Measurements from ENCODE around the gene CRTAP. TPM values are rescaled to one million over a fixed set of nuclear protein-coding genes. Genes with fewer than 3 reads are reported as not detected.
A peak's percentile ranks its signal among the peaks of the same experiment; 100 is the strongest.
"Not testable (repeated sequence)": the region's sequence is repeated elsewhere in the genome, so short reads cannot be mapped to it uniquely, and the experiment has no call there.

CRTAP gene
- 167 TPM for total RNA-seq
- polyA plus RNA-seq (ENCODE audit: insufficient read depth in 1 of 8, insufficient read length in 8 of 8, low replicate concordance in 1 of 8): 100 to 1,000 TPM; 142 to 260 (median 189) TPM
- long read RNA-seq, donor 1, full-length matches to known transcripts: 21 of 21 reads
- long read RNA-seq, donor 1, partial matches to known transcripts: 0 of 21 reads
- long read RNA-seq, donor 1, other reads (novel, unspliced or antisense): 0 of 21 reads
- long read RNA-seq, donor 2, full-length matches to known transcripts: 5 of 5 reads
- long read RNA-seq, donor 2, partial matches to known transcripts: 0 of 5 reads
- long read RNA-seq, donor 2, other reads (novel, unspliced or antisense): 0 of 5 reads
- long read RNA-seq, donor 3, full-length matches to known transcripts: 23 of 23 reads
- long read RNA-seq, donor 3, partial matches to known transcripts: 0 of 23 reads
- long read RNA-seq, donor 3, other reads (novel, unspliced or antisense): 0 of 23 reads
- long read RNA-seq, donor 4, full-length matches to known transcripts: 14 of 20 reads
- long read RNA-seq, donor 4, partial matches to known transcripts: 6 of 20 reads
- long read RNA-seq, donor 4, other reads (novel, unspliced or antisense): 0 of 20 reads
- long read RNA-seq, donor 5, full-length matches to known transcripts: 79 of 142 reads
- long read RNA-seq, donor 5, partial matches to known transcripts: 37 of 142 reads
- long read RNA-seq, donor 5, other reads (novel, unspliced or antisense): 26 of 142 reads
- long read RNA-seq, donor 6, full-length matches to known transcripts: 27 of 40 reads
- long read RNA-seq, donor 6, partial matches to known transcripts: 5 of 40 reads
- long read RNA-seq, donor 6, other reads (novel, unspliced or antisense): 8 of 40 reads
- long read RNA-seq, donor 7, full-length matches to known transcripts: 16 of 142 reads
- long read RNA-seq, donor 7, partial matches to known transcripts: 120 of 142 reads
- long read RNA-seq, donor 7, other reads (novel, unspliced or antisense): 6 of 142 reads
- long read RNA-seq, donor 8, full-length matches to known transcripts: 15 of 66 reads
- long read RNA-seq, donor 8, partial matches to known transcripts: 46 of 66 reads
- long read RNA-seq, donor 8, other reads (novel, unspliced or antisense): 5 of 66 reads
- long read RNA-seq, donor 9, full-length matches to known transcripts: 16 of 28 reads
- long read RNA-seq, donor 9, partial matches to known transcripts: 7 of 28 reads
- long read RNA-seq, donor 9, other reads (novel, unspliced or antisense): 5 of 28 reads
- long read RNA-seq, donor 10, full-length matches to known transcripts: 40 of 45 reads
- long read RNA-seq, donor 10, partial matches to known transcripts: 0 of 45 reads
- long read RNA-seq, donor 10, other reads (novel, unspliced or antisense): 5 of 45 reads
- long read RNA-seq, donor 11, full-length matches to known transcripts: 24 of 61 reads
- long read RNA-seq, donor 11, partial matches to known transcripts: 19 of 61 reads
- long read RNA-seq, donor 11, other reads (novel, unspliced or antisense): 18 of 61 reads

- WGBS (ENCODE audit: insufficient coverage): under 1% methylated on average over 98 of the region's 98 CpGs
- peaks cover 13% of the 10 kb centered on the region for H3K4me1 ChIP-seq (ENCODE audit: control insufficient read depth, insufficient read depth, low read length)
- H3K27ac ChIP-seq (ENCODE audit: low read length): peak within 1 kb of the TSS; percentile 89
- H3K36me3 ChIP-seq (ENCODE audit: control insufficient read depth, insufficient read depth, low read length): peaks cover 18% of the 10 kb centered on the region
- no peaks in the 10 kb centered on the region for H3K27me3 ChIP-seq (ENCODE audit: control insufficient read depth, insufficient read depth, low read length)
- peak; percentile 96 for DNase-seq
- H3K9me3 ChIP-seq (replicated peaks; ENCODE audit: control insufficient read depth, low read depth, low read length): no peaks in the 10 kb centered on the region
- H3K4me3 ChIP-seq (ENCODE audit: low read length): peak within 1 kb of the TSS; percentile 69
Observed at GRCh38 chr3:33113772-33114621, at the start of gene CRTAP. Gene CRTAP (plus strand): TSS chr3:33114014. CDS start chr3:33114078, 64 bp downstream.

DNA sequence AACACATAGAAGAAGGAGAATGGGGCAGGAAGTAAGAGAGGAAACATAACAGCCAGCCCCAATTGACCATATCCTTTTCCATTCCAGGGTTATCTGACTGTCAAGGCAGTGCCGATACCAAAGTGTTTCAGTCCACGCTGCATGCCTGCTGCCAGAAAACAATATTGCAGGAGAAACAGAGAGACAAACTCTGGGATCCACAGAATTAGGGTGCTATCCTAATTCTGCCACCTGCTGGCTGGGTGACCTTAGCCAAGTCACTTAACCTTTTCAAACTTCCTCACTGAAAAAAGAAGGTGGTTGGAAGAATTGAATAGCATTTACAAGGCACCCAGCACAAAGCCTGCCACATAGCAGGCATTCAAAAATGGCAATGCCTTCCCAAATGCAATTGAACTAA is 48.9 kb upstream of the CRTAP start:
- Histone ChIP-seq H3K36me3 (ENCODE audit: control insufficient read depth, insufficient read depth, low read length) (peaks cover 38% of the 10 kb centered on the region), H3K4me3 (ENCODE audit: low read length) (no peak overlapping the region)
- WGBS (ENCODE audit: insufficient coverage): 90% methylated on average over 2 of the region's 2 CpGs

GRCh38 chr3:33067484-33067883 is 46.3 kb upstream of the CRTAP start:
- H3K36me3 ChIP-seq (ENCODE audit: control insufficient read depth, insufficient read depth, low read length): peaks cover 30% of the 10 kb centered on the region
- no peaks in the 10 kb centered on the region for H3K27me3 ChIP-seq (ENCODE audit: control insufficient read depth, insufficient read depth, low read length)
- H3K4me3 ChIP-seq (ENCODE audit: low read length): no peak overlapping the region
- H3K27ac ChIP-seq (ENCODE audit: low read length): no peak overlapping the region
- no CpG with 5 or more reads among the region's 3 CpGs for WGBS (ENCODE audit: insufficient coverage)
- DNase-seq: no peak
- H3K4me1 ChIP-seq (ENCODE audit: control insufficient read depth, insufficient read depth, low read length): no peaks in the 10 kb centered on the region
- no peaks in the 10 kb centered on the region for H3K9me3 ChIP-seq (replicated peaks; ENCODE audit: control insufficient read depth, low read depth, low read length)

More for the DNA sequence above, 48.9 kb upstream of the CRTAP start:
- Histone ChIP-seq H3K9me3 (replicated peaks; ENCODE audit: control insufficient read depth, low read depth, low read length) (no peaks in the 10 kb centered on the region), H3K27ac (ENCODE audit: low read length) (no peak overlapping the region), H3K27me3 (ENCODE audit: control insufficient read depth, insufficient read depth, low read length) (no peaks in the 10 kb centered on the region), H3K4me1 (ENCODE audit: control insufficient read depth, insufficient read depth, low read length) (no peaks in the 10 kb centered on the region)
- no peak for DNase-seq

DNA sequence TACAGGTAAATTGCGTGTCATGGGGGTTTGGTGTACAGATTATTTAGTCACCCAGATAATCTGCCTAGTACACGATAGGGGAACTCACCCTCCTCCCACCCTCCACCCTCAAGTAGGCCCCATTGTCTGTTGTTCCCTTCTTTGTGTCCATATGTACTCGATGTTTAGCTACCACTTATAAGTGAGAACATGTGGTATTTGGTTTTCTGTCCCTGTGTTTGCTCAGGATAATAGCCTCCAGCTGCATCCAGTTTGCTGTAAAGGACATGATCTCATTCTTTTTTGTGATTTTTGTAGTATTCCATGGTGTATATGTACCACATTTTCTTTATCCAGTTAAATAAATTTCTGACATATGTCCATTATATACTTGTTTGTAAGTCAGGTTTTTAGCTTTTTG is 44.0 kb upstream of the CRTAP start:
- peaks cover 30% of the 10 kb centered on the region for H3K36me3 ChIP-seq (ENCODE audit: control insufficient read depth, insufficient read depth, low read length)
- not testable (repeated sequence) for H3K9me3 ChIP-seq (replicated peaks; ENCODE audit: control insufficient read depth, low read depth, low read length); H3K4me3 ChIP-seq (ENCODE audit: low read length); H3K4me1 ChIP-seq (ENCODE audit: control insufficient read depth, insufficient read depth, low read length); H3K27me3 ChIP-seq (ENCODE audit: control insufficient read depth, insufficient read depth, low read length)
- DNase-seq: peak; percentile 79
- H3K27ac ChIP-seq (ENCODE audit: low read length): peak overlapping the region; percentile 37
- no CpG with 5 or more reads among the region's 3 CpGs for WGBS (ENCODE audit: insufficient coverage)

DNA sequence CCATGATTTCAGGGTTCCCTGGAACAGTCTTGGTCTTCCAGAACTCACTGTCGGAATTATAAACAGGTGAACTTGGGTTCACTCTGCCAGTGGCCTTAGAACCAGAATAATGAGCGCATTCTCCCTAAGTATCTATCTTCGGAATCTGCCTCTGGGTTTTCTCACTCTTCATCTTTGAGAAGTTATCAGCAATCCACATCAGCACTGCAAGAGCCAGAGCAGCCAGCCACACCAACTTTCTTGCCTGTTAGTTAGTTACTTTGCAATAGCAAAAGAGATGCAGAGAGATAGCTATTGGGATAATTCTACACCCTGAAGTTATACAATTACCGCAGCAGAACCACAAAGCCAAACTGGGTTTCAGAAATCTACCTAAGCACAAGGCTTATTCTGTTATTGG is 42.6 kb upstream of the CRTAP start:
- DNase-seq: no peak
- no peak overlapping the region for H3K4me3 ChIP-seq (ENCODE audit: low read length)
- H3K36me3 ChIP-seq (ENCODE audit: control insufficient read depth, insufficient read depth, low read length): peaks cover 22% of the 10 kb centered on the region
- H3K9me3 ChIP-seq (replicated peaks; ENCODE audit: control insufficient read depth, low read depth, low read length): no peaks in the 10 kb centered on the region
- H3K27ac ChIP-seq (ENCODE audit: low read length): no peak overlapping the region
- H3K27me3 ChIP-seq (ENCODE audit: control insufficient read depth, insufficient read depth, low read length): no peaks in the 10 kb centered on the region
- no peaks in the 10 kb centered on the region for H3K4me1 ChIP-seq (ENCODE audit: control insufficient read depth, insufficient read depth, low read length)
- 90% methylated on average over 2 of the region's 4 CpGs for WGBS (ENCODE audit: insufficient coverage)

DNA sequence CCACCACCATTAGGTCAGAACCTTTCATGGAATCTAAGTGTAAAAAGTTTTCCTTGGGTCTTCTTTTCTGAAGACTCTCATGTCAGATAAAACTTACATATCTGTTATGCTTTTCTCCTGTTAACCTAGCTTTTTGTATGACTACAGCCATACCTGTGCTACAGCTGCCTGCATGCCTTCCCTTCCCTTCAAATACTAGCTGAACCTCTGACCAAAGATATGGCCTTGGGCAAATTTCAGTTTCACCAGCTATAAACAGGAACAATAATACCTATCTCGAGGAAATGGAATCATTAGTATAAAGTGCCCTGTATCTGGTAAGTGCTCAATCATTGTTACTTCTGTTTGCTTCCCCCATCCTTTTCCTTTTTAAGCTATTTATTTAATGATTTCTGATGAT is 41.9 kb upstream of the CRTAP start:
- Histone ChIP-seq H3K27ac (ENCODE audit: low read length) (no peak overlapping the region), H3K4me1 (ENCODE audit: control insufficient read depth, insufficient read depth, low read length) (no peaks in the 10 kb centered on the region), H3K27me3 (ENCODE audit: control insufficient read depth, insufficient read depth, low read length) (no peaks in the 10 kb centered on the region), H3K9me3 (replicated peaks; ENCODE audit: control insufficient read depth, low read depth, low read length) (no peaks in the 10 kb centered on the region), H3K36me3 (ENCODE audit: control insufficient read depth, insufficient read depth, low read length) (peaks cover 22% of the 10 kb centered on the region), H3K4me3 (ENCODE audit: low read length) (no peak overlapping the region)
- no peak for DNase-seq
- WGBS (ENCODE audit: insufficient coverage): no CpG with 5 or more reads among the region's 1 CpG

GRCh38 chr3:33074217-33075067 is 39.4 kb upstream of the CRTAP start:
- WGBS (ENCODE audit: insufficient coverage): 0% methylated on average over 4 of the region's 13 CpGs
- Histone ChIP-seq H3K36me3 (ENCODE audit: control insufficient read depth, insufficient read depth, low read length) (peaks cover 13% of the 10 kb centered on the region), H3K27me3 (ENCODE audit: control insufficient read depth, insufficient read depth, low read length) (no peaks in the 10 kb centered on the region), H3K9me3 (replicated peaks; ENCODE audit: control insufficient read depth, low read depth, low read length) (no peaks in the 10 kb centered on the region), H3K27ac (ENCODE audit: low read length) (no peak overlapping the region), H3K4me1 (ENCODE audit: control insufficient read depth, insufficient read depth, low read length) (no peaks in the 10 kb centered on the region), H3K4me3 (ENCODE audit: low read length) (no peak overlapping the region)
- peak; percentile 58 for DNase-seq

DNA sequence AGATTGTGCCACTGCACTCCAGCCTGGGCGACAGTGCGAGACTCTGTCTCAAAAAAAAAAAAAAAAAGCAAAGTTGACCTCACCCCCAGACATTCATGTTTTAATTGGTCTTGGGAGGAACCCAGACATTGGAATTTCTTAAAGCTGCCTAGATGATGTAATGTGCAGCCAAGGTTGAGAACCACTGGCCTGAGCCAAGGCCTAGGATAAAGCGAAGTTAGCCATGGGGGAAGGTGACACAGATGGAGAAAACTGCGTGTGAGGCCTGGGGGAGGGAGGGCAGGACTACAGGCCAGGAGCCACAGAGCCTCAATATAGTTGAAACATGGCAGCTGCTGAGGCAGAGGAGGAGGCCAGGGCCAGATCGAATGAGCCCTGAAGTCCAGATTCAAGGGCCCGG is 37.8 kb upstream of the CRTAP start:
- Histone ChIP-seq H3K4me3 (ENCODE audit: low read length) (no peak overlapping the region), H3K27me3 (ENCODE audit: control insufficient read depth, insufficient read depth, low read length) (no peaks in the 10 kb centered on the region), H3K9me3 (replicated peaks; ENCODE audit: control insufficient read depth, low read depth, low read length) (no peaks in the 10 kb centered on the region), H3K4me1 (ENCODE audit: control insufficient read depth, insufficient read depth, low read length) (no peaks in the 10 kb centered on the region), H3K36me3 (ENCODE audit: control insufficient read depth, insufficient read depth, low read length) (peaks cover 10% of the 10 kb centered on the region), H3K27ac (ENCODE audit: low read length) (no peak overlapping the region)
- no peak for DNase-seq
- WGBS (ENCODE audit: insufficient coverage): 76% methylated on average over 4 of the region's 6 CpGs

Measured in muscle of leg (tissue), 16 donors.